ENCODE results near the gene CCDC27.
A peak's percentile ranks its signal among the peaks of the same experiment; 100 is the strongest.

Gene CCDC27

GRCh38 chr1:3775490-3776230 is 23.4 kb downstream of the CCDC27 start:
- TF ChIP-seq CTCF (IDR thresholded peaks at IDR 0.05; ENCODE audit: low read depth, low read length, missing control alignments) = peak; percentile 27
- H3K4me3 ChIP-seq (replicated peaks; ENCODE audit: low read depth, low read length) = no peak overlapping the region

DNA sequence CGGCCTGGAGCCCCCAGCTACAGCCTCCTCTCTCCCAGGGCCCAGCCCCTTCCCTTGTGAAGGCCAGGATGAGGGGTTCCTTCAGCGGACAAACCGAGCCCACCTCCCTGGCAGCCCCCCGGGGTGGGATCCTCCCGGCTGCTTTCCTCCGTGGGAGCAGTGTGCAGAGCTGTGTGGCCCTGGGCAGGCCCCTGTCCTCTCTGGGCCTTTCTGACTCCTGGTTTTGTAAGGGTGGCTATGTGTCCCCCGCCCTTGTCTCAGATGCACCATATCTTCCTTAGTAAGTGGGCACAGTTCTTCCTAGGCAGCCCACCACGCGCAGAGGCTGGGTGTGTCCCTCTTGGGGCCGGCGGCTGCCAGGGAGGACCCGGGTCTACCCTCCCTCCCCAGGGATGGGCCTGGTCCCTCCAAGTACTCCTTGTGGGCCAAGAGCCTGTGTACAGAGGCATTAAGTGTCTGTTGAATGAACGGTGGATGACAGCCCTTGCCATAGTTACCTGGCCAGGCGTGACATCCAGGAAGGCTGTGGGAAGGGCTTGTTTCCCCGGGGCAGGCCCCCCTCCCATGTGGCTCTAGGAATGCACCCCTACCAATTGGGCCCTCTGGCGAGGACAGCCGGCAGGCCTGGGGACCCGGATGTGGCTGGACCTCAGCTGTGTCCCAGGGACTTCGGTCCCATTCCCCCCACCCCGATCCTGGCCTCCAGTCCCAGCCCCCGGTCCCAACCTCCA is 24.1 kb downstream of the CCDC27 start:
- no peak for TF ChIP-seq CTCF (IDR thresholded peaks at IDR 0.05; ENCODE audit: low read depth, low read length, missing control alignments)
- no peak overlapping the region for H3K4me3 ChIP-seq (replicated peaks; ENCODE audit: low read depth, low read length)
- DNase-seq (ENCODE audit: extremely low read depth, low read depth) = no peak

More at GRCh38 chr1:3775490-3776230, 23.4 kb downstream of the CCDC27 start:
- DNase-seq (ENCODE audit: extremely low read depth, low read depth) = no peak

GRCh38 chr1:3777078-3777547 is 24.9 kb downstream of the CCDC27 start:
- DNase-seq (ENCODE audit: extremely low read depth, low read depth) = no peak
- no peak for TF ChIP-seq CTCF (IDR thresholded peaks at IDR 0.05; ENCODE audit: low read depth, low read length, missing control alignments)
- H3K4me3 ChIP-seq (replicated peaks; ENCODE audit: low read depth, low read length) = no peak overlapping the region

- no peak for DNase-seq (ENCODE audit: extremely low read depth, low read depth)
- no peak overlapping the region for H3K4me3 ChIP-seq (replicated peaks; ENCODE audit: low read depth, low read length)
- no peak for TF ChIP-seq CTCF (IDR thresholded peaks at IDR 0.05; ENCODE audit: low read depth, low read length, missing control alignments)
These were observed 25.7 kb downstream of the CCDC27 start for GRCh38 chr1:3777647-3778589.

DNA sequence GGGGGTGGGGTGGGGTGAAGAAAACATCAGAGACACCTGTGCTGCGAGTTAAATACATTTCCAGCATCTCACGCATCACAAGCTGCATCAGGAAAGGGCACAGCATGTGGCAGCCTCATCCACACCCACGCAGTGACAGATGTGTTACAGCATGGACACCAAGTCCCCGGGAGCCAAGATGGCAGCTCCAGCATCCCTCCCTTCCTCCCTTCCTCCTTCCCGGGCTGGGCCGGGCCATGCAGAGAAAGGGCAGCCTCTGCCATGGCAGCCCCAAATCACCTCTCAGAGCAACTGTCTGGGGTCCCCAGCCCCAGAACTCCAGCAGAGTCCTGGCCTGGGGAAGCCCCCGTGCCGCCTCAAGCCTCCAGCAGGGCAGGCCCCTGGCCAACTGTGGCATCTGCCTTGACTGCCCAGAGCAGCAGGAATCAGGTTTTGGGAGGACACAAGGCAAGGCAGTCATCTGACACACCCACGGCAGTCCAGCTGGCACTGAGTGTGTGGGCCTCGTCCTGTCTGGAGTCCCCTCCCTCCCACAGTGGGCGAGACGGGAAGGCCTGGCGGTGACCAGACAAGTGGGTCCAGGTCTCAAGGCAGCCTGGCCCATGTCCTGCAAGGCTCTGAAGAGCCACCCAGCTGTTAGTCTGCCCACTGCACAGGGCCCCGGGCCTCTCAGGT is 26.5 kb downstream of the CCDC27 start:
- no peak overlapping the region for H3K4me3 ChIP-seq (replicated peaks; ENCODE audit: low read depth, low read length)
- no peak for TF ChIP-seq CTCF (IDR thresholded peaks at IDR 0.05; ENCODE audit: low read depth, low read length, missing control alignments)
- no peak for DNase-seq (ENCODE audit: extremely low read depth, low read depth)

All from HFF-Myc (cell line).